Measurements from ENCODE around the gene PTPN18.

PTPN18 gene

DNA sequence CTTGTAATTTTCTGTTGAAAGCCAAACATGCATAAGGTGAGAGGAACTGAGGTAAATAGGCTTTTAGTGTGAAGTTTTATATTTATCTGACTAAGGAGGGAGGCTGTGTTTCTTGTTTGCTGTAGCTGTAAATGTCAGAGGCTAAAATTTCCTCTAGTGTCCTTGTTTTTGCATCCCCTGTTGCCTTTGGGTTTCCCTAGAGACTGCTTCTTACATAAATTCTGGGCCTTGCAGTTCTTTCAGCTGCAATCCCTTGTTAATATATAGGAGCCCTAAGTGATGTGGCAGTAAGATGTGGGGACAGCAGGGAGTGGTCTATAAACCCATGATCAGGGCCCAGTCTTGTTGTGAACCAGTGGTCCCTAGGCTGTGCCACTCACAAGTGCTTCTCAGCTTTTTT, 20.6 kb upstream of the PTPN18 start:
- Mint-ChIP-seq H3K9me3 (no peaks in the 10 kb centered on the region), H3K4me1 (ENCODE audit: low read depth) (peaks cover 7% of the 10 kb centered on the region), H3K27ac (no peak overlapping the region), H3K36me3 (ENCODE audit: low read depth) (peaks cover 13% of the 10 kb centered on the region), H3K27me3 (ENCODE audit: low read depth) (peaks cover 23% of the 10 kb centered on the region), H3K4me3 (no peak overlapping the region)
- no peak for DNase-seq (ENCODE audit: low spot score)

DNA sequence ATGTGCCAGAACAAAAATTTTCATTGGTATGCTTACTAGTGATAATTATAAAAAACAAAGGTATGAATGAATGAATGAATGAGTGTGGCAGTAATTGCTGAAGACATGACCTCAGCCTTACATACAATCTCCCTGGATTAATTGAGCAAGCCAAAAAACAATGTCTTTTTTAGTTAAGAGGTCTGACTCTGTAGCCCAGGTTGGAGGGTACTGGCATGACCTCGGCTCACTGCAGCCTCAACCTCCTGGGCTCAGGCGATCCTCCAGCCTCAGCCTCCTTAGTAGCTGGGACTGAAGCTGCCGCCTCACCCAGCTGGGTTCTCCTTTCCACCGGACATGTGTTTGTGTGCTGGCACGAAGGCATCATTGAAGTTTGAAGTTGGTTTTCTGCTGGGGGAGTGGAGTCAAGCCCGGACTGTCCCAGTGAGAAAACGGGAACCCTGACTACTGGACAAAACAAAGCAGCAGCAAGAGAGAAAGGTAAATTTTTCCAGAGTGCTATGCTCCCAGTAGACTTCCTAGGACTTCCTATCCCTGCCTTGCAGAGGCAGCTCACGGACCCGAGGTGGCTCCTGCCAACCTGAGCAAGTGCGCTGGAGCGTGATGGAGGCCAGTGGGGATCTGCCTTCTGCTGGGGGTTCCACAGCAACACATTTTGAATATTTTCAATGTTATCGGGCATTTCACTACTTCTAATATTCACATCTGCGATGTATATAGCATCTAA, 19.5 kb upstream of the PTPN18 start:
- peaks cover 18% of the 10 kb centered on the region for H3K36me3 Mint-ChIP-seq (ENCODE audit: low read depth)
- H3K9me3 Mint-ChIP-seq, result no peaks in the 10 kb centered on the region
- H3K4me3 Mint-ChIP-seq, result no peak overlapping the region
- H3K27me3 Mint-ChIP-seq (ENCODE audit: low read depth), result peaks cover 14% of the 10 kb centered on the region
- no peak for DNase-seq (ENCODE audit: low spot score)
- H3K4me1 Mint-ChIP-seq (ENCODE audit: low read depth), result peaks cover 14% of the 10 kb centered on the region
- no peak overlapping the region for H3K27ac Mint-ChIP-seq

DNA sequence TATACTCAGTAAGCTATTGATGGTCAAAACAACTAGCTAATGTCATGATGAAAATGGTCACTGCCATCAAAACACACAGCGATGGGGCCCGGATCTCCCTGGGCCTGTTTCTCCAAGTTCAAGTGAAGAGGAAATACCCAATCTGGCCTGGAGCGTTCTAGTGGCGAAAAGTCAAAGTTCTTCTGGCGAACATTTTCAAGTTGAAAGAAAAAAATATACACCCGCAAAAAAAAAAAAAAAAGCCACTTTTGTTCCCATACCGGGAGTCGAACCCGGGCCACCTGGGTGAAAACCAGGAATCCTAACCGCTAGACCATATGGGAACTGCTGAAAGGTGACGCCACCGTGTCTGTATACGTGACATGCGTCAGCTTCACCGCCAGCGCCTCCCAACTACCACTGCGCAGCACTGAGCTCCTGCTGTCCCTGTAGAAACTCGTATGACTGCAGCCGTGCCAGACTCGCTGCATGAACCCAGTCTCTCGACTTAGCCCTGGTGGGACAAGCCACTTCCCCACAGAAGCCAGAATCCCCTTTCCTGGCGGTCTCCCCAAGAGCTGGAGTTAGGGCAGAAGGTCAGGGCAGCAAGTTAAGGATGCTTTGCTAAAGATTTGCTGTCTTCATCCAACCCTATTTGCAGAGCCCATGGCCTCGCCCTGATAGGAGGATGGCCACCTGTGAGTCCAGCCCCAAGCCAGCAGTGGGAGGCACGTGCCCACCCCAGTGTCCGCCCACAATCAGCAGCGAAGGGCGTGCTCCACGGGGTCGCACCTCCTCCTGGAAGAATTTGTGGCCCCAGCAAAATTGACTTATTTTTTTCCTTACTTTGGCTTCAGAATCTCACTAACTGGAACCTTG, 18.8 kb upstream of the PTPN18 start:
- DNase-seq (ENCODE audit: low spot score), result peak; percentile 33
- Mint-ChIP-seq H3K4me3 (peak overlapping the region; percentile 6), H3K27ac (peak overlapping the region; percentile 46), H3K27me3 (ENCODE audit: low read depth) (peaks cover 11% of the 10 kb centered on the region), H3K9me3 (no peaks in the 10 kb centered on the region), H3K4me1 (ENCODE audit: low read depth) (peaks cover 20% of the 10 kb centered on the region), H3K36me3 (ENCODE audit: low read depth) (peaks cover 22% of the 10 kb centered on the region)

DNA sequence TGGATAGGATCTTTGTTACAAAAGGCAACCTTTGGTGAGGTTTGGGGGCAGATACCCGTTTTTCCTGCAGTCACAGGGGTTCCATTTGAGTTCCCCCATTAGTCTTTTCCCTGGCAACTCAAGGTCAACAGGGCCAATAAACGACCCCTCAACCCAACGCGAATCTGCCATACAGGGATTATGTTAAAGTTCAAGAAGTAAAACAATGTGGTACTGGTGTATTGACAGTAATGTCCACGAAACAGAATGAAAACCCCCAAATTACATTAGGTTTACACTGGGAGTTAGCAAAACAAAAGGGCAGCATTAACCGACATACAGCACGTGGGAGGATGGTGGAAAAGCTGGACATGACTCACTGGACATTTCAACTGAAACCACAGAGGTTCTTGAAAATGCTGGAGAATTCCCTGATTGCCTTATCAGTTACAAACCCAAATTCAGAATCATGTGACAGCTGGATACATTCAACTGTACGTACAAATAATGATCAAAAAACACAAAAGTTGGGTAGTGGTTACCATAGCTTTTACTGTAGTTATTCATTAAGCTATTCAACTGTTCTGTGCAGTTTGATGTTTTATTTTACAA, 18.0 kb upstream of the PTPN18 start:
- DNase-seq (ENCODE audit: low spot score), result no peak
- Mint-ChIP-seq H3K9me3 (no peaks in the 10 kb centered on the region), H3K36me3 (ENCODE audit: low read depth) (peaks cover 25% of the 10 kb centered on the region), H3K4me3 (no peak overlapping the region), H3K27ac (no peak overlapping the region), H3K27me3 (ENCODE audit: low read depth) (peaks cover 6% of the 10 kb centered on the region), H3K4me1 (ENCODE audit: low read depth) (peaks cover 14% of the 10 kb centered on the region)

GRCh38 chr2:130338793-130339345, 17.0 kb upstream of the PTPN18 start:
- H3K4me3 Mint-ChIP-seq, result no peak overlapping the region
- H3K36me3 Mint-ChIP-seq (ENCODE audit: low read depth), result peaks cover 27% of the 10 kb centered on the region
- no peaks in the 10 kb centered on the region for H3K9me3 Mint-ChIP-seq
- H3K27me3 Mint-ChIP-seq (ENCODE audit: low read depth), result peaks cover 6% of the 10 kb centered on the region
- DNase-seq (ENCODE audit: low spot score), result no peak
- H3K27ac Mint-ChIP-seq, result no peak overlapping the region
- H3K4me1 Mint-ChIP-seq (ENCODE audit: low read depth), result peaks cover 14% of the 10 kb centered on the region

GRCh38 chr2:130339885-130340745, 15.7 kb upstream of the PTPN18 start:
- Mint-ChIP-seq H3K27me3 (ENCODE audit: low read depth) (peaks cover 2% of the 10 kb centered on the region), H3K4me1 (ENCODE audit: low read depth) (peaks cover 14% of the 10 kb centered on the region), H3K36me3 (ENCODE audit: low read depth) (peaks cover 34% of the 10 kb centered on the region), H3K9me3 (no peaks in the 10 kb centered on the region), H3K4me3 (peak overlapping the region; percentile 1), H3K27ac (no peak overlapping the region)
- no peak for DNase-seq (ENCODE audit: low spot score)

GRCh38 chr2:130341562-130342019, 14.3 kb upstream of the PTPN18 start:
- peak overlapping the region; percentile 100 for H3K4me3 Mint-ChIP-seq
- H3K4me1 Mint-ChIP-seq (ENCODE audit: low read depth), result peaks cover 14% of the 10 kb centered on the region
- H3K9me3 Mint-ChIP-seq, result no peaks in the 10 kb centered on the region
- H3K27ac Mint-ChIP-seq, result peak overlapping the region; percentile 98
- peaks cover 45% of the 10 kb centered on the region for H3K36me3 Mint-ChIP-seq (ENCODE audit: low read depth)
- no peak for DNase-seq (ENCODE audit: low spot score)
- H3K27me3 Mint-ChIP-seq (ENCODE audit: low read depth), result peaks cover 2% of the 10 kb centered on the region

DNA sequence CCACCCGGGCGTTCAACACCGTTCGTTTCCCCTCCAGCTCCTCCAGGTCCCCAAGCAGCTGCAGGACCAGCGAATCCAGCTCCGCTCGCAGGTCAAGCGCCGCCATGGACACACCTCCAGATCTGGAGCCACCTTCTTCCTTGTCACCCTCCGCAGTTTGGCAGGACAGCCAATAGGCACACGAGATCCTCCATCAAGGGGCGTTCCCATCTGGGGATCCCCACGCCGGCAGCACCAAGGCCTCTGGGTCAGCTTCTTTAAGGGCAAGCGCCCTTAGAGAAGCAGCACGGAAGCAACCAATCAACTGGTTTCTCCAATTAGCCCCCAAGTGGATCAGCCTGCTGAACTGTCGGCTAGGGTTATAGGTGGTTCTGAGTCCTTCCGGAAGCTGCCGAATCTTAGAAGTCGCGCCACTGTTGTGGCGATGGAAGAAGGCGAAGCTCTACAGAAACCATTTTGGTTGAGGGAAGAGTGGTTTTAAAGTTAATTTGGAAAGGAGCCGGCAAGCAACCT, 13.8 kb upstream of the PTPN18 start:
- peaks cover 50% of the 10 kb centered on the region for H3K36me3 Mint-ChIP-seq (ENCODE audit: low read depth)
- peak overlapping the region; percentile 98 for H3K27ac Mint-ChIP-seq
- DNase-seq (ENCODE audit: low spot score), result peak; percentile 90
- H3K4me1 Mint-ChIP-seq (ENCODE audit: low read depth), result peaks cover 14% of the 10 kb centered on the region
- no peaks in the 10 kb centered on the region for H3K9me3 Mint-ChIP-seq
- H3K27me3 Mint-ChIP-seq (ENCODE audit: low read depth), result peaks cover under 1% of the 10 kb centered on the region
- peak overlapping the region; percentile 100 for H3K4me3 Mint-ChIP-seq

DNA sequence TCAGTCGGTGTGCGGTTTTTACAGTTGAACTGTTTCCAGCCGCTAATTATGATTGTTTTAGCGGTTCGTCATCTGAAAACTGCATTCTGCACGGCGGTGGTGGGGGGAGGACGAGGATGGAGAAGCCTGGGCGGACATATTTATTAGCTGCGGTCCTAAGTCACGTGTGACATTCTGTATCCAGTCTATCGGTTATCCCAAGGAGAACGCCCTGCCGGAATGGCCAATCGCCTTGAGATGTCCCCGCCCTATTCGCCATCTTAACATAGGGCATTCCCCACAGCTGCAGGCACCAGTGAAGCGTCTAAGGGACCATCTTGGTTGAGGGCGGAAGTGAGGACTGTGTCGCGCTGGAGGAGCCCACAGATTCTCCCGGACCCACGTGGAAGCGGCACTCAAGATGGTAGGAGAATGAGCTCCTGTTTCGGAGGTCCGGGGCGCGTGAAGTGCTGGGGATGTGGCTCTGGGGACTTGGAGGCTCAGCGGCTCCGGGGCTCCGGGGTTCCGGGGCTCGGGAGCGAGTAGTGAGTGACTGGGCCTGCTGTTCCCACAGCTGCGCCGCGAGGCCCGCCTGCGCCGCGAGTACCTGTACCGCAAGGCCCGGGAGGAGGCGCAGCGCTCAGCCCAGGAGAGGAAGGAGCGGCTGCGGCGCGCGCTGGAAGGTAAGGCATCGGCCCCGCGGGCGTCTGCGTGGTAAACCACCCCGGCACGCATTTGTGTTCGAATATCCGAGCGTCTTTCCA, 13.2 kb upstream of the PTPN18 start, which contains the start of gene IMP4:
Gene IMP4 (plus strand): TSS at position 365 of the 743 bp plus-strand sequence. CDS start 36 bp downstream, at position 401.
- Mint-ChIP-seq H3K9me3 (no peaks in the 10 kb centered on the region), H3K4me1 (ENCODE audit: low read depth) (peaks cover 14% of the 10 kb centered on the region), H3K27ac (peak within 1 kb of the TSS; percentile 98), H3K27me3 (ENCODE audit: low read depth) (no peaks in the 10 kb centered on the region), H3K36me3 (ENCODE audit: low read depth) (peaks cover 56% of the 10 kb centered on the region), H3K4me3 (peak within 1 kb of the TSS; percentile 100)
- DNase-seq (ENCODE audit: low spot score), result peak; percentile 95

DNA sequence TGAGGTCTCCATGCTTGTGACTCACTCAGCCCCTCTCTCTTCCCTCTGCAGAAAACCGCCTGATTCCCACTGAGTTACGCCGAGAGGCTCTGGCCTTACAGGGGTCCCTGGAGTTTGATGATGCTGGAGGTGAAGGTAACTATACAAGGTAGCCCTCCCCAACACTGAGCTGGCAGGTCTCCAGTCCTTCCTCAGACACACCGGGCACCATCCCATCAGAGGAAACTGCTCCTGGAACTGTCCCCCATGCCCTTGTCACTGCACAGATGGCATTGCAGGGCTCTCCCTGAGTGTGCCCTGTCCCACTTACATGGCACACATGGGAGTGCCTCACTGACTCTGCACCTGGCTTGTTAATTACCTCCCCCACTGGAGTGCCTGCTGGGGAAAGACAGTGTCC, 11.3 kb upstream of the PTPN18 start:
- Mint-ChIP-seq H3K36me3 (ENCODE audit: low read depth) (peaks cover 63% of the 10 kb centered on the region), H3K27me3 (ENCODE audit: low read depth) (no peaks in the 10 kb centered on the region), H3K9me3 (no peaks in the 10 kb centered on the region), H3K4me1 (ENCODE audit: low read depth) (peaks cover 16% of the 10 kb centered on the region), H3K27ac (no peak overlapping the region), H3K4me3 (peak overlapping the region; percentile 100)
- DNase-seq (ENCODE audit: low spot score), result no peak

GRCh38 chr2:130345091-130345490, 10.8 kb upstream of the PTPN18 start:
- no peak overlapping the region for H3K27ac Mint-ChIP-seq

DNA sequence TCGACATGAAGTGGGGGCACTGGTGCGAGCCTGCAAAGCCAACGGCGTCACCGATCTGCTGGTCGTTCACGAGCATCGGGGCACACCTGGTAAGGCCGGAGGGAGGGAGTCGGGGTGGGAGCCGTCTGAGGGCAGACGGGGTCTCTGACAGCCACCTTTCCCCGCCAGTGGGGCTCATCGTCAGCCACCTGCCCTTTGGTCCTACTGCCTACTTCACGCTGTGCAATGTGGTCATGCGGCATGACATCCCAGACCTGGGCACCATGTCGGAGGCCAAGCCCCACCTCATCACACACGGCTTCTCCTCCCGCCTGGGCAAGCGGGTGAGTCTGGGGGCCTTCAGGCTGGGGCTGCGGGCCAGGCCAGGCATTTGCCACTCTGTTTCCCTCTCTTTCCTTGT, 10.2 kb upstream of the PTPN18 start:
- Mint-ChIP-seq H3K36me3 (ENCODE audit: low read depth) (peaks cover 56% of the 10 kb centered on the region), H3K4me3 (no peak overlapping the region), H3K27me3 (ENCODE audit: low read depth) (no peaks in the 10 kb centered on the region), H3K27ac (no peak overlapping the region), H3K4me1 (ENCODE audit: low read depth) (peaks cover 11% of the 10 kb centered on the region), H3K9me3 (no peaks in the 10 kb centered on the region)
- DNase-seq (ENCODE audit: low spot score), result no peak

More at GRCh38 chr2:130345091-130345490, 10.8 kb upstream of the PTPN18 start:
- no peaks in the 10 kb centered on the region for H3K9me3 Mint-ChIP-seq
- H3K36me3 Mint-ChIP-seq (ENCODE audit: low read depth), result peaks cover 60% of the 10 kb centered on the region
- peaks cover 16% of the 10 kb centered on the region for H3K4me1 Mint-ChIP-seq (ENCODE audit: low read depth)
- H3K4me3 Mint-ChIP-seq, result peak overlapping the region; percentile 100
- DNase-seq (ENCODE audit: low spot score), result no peak
- H3K27me3 Mint-ChIP-seq (ENCODE audit: low read depth), result no peaks in the 10 kb centered on the region
